ENCODE measurements around the gene VEZT. TPM values are rescaled to one million over a fixed set of nuclear protein-coding genes. Genes with fewer than 3 reads are reported as not detected.

The VEZT gene
- total and polyA plus RNA-seq, 9 of the 15 experiments (the other 6 are each of a cell fraction or from before 2014, with no cell fraction given) = 16.1 to 61.5 (median 32.6) TPM

DNA sequence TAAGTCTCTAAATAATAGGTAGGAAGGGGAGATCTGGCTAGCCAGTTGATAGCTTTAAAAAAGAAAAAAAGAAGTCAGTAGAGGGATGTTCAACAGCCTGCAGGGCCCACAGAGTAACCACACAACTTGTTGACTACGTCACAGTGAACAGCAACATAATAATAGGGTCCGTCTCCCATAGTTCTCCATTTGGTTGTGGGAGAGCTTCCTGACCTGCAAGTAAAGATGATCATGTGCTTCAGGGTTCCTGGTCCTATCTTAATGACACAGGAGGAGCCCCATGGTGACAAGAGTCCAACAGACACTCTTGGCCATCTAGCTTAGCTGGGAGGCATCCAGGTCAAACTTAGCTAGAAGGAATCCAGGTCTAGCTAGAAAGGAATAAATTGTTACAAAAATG is 36.5 kb upstream of the VEZT start (continued):
- TF ChIP-seq ATF2 (CRISPR knock-in tag; IDR thresholded peaks at IDR 0.05) (no peak), NCOA2 (IDR thresholded peaks at IDR 0.05; ENCODE audit: partially characterized antibody in 2 of 2) (no peak), NELFE (IDR thresholded peaks at IDR 0.05; ENCODE audit: insufficient read depth, insufficient read length) (no peak), ZNF695 (CRISPR knock-in tag; IDR thresholded peaks at IDR 0.05) (no peak), ZNF232 (CRISPR knock-in tag; IDR thresholded peaks at IDR 0.05) (no peak), KDM5B (IDR thresholded peaks at IDR 0.05; ENCODE audit: insufficient replicate concordance, low read depth, low read length) (no peak), IRF1 (CRISPR knock-in tag; IDR thresholded peaks at IDR 0.05; ENCODE audit: borderline replicate concordance) (no peak), TAF9B (IDR thresholded peaks at IDR 0.05; ENCODE audit: partially characterized antibody) (no peak), NR4A1 (CRISPR knock-in tag; IDR thresholded peaks at IDR 0.05) (no peak), NR4A1 (tag; IDR thresholded peaks at IDR 0.05) (no peak), CBFA2T3 (IDR thresholded peaks at IDR 0.05) (peak; percentile 83), ZNF316 (IDR thresholded peaks at IDR 0.05) (no peak), KDM4B (IDR thresholded peaks at IDR 0.05; ENCODE audit: borderline replicate concordance in 2 of 2, low read depth in 1 of 2) (no peak), RBBP5 (IDR thresholded peaks at IDR 0.05; ENCODE audit: borderline replicate concordance, insufficient read depth, low read length, poor library complexity, severe bottlenecking) (no peak), TEAD1 (CRISPR knock-in tag; IDR thresholded peaks at IDR 0.05) (no peak), EWSR1 (IDR thresholded peaks at IDR 0.05; ENCODE audit: borderline replicate concordance, low read depth, partially characterized antibody) (no peak), ZNF76 (CRISPR knock-in tag; IDR thresholded peaks at IDR 0.05; ENCODE audit: borderline replicate concordance) (no peak), ZNF133 (CRISPR knock-in tag; IDR thresholded peaks at IDR 0.05) (no peak)
- TF ChIP-seq, protein P1, sequence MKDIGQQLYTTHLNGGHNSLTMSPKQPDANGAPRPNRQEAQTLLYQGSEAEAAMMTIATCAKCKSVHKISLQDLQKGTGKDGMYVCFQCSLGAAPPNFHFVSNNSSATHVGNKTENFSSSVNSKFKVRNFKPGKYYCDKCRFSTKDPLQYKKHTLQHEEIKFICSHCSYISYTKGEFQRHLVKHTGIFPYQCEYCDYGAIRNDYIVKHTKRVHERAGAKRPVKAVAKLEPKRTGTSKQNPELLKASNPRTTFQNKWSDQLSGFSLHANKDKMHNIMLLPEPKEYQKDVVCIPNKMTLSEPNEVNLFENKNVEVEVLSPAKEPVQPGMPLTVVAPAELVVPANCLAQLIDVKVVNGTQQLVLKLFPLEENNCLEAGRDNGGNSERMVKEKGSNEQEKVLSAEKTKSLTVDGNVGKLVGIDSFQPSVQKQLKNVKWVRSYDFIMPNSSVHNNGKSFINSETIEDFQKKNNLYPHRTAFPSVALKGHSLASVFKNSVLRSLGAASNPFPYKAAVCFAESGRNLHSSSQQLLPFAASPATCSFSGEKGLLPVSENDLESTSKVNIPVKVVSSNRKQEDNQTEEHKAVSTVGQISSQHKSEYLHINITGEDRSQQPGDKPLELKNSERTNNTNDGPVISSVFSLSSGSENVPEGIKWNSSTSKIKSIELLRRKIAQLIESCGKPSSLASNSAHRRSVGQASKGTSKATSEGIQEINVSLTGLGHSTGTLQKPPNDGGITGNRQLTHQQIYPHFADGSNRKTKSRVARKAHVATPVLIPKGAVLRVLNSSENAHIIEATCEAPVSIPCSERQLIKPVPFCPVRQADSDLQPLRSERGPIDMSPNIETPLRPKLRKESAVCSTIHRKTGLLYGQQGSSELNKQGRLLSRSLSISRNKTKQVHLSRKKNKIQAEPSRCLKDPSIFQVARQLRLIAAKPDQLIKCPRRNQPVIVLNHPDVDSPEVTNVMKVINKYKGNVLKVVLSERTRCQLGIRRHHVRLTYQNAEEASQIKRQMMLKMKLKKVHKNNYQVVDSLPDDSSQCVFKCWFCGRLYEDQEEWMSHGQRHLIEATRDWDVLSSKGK (CRISPR knock-in tag; IDR thresholded peaks at IDR 0.05) = no peak
- TF ChIP-seq, protein P2, sequence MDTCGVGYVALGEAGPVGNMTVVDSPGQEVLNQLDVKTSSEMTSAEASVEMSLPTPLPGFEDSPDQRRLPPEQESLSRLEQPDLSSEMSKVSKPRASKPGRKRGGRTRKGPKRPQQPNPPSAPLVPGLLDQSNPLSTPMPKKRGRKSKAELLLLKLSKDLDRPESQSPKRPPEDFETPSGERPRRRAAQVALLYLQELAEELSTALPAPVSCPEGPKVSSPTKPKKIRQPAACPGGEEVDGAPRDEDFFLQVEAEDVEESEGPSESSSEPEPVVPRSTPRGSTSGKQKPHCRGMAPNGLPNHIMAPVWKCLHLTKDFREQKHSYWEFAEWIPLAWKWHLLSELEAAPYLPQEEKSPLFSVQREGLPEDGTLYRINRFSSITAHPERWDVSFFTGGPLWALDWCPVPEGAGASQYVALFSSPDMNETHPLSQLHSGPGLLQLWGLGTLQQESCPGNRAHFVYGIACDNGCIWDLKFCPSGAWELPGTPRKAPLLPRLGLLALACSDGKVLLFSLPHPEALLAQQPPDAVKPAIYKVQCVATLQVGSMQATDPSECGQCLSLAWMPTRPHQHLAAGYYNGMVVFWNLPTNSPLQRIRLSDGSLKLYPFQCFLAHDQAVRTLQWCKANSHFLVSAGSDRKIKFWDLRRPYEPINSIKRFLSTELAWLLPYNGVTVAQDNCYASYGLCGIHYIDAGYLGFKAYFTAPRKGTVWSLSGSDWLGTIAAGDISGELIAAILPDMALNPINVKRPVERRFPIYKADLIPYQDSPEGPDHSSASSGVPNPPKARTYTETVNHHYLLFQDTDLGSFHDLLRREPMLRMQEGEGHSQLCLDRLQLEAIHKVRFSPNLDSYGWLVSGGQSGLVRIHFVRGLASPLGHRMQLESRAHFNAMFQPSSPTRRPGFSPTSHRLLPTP (IDR thresholded peaks at IDR 0.05; ENCODE audit: borderline replicate concordance, extremely low read depth, insufficient read length) = no peak

All from K562 (cell line).